NCI-H69 (cell line): ENCODE data around the gene AIMP2.
"Not testable (repeated sequence)": the region's sequence is repeated elsewhere in the genome, so short reads cannot be mapped to it uniquely, and the experiment has no call there.

Source experiments
- DNase-seq: peaks from one replicate; lab custom pipeline; 2025; lab: John Stamatoyannopoulos, UW

Gene AIMP2

DNA sequence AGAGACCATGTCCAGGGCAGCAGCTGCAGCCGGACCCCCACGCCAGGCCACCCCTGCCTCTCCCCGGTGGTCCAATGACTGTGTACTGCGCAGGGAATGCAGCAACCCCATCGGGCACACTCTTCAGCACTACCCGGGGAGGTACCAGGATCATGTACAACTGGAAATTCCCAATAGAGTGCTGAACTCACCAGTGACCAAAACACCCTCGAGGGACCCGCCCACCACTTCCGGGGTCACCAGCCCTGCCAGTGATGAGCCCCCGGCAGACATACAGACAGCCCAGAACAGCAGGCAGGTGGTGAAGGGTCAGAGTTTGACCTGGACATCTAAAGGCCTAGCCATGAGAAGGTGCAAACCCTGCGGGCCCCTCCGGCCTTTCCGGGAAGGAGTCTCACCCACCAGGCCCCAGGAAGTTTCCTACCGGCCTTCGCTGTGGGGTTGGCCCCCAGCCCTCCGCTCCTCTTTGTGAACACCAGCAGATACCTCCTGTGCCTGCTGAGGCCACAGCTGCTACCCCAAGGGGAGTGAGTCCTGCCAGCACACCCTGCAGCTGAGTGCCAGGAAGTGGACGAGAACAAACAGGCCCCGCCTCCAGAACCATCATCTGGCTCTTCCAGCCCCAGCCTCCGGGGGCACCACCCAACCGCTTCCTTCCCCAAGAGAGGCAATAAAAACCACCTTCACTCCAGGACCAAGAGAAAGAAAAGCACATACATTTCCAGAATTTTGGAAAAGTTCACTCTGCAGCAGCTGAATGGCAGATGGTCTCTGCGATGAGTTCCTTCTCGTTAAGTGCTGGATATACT, 17.1 kb downstream of the AIMP2 start:
- peak; percentile 85 for DNase-seq

DNA sequence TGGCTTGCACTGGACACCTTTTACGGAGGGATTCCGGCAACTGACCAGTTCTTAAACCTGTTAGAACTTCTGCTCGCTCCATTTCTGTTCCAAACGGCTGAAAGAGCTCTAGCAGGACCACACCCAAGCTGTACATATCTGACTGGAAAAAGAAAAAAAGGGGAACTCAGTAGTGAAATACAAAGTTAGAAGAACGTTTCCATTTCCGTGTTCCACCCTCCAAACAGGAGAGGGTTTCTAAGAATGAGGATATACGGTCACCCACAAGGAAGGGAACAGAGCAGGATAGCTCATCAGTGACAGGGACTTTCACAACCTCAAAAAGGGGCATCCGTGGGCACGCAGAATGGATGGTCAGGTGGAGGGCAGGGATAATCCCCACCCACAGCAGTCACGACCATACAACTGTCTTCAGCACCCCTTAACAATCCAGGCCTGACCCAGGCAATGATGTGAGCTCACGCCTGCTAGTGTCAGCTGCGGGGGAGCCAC, 17.8 kb downstream of the AIMP2 start:
- DNase-seq = no peak

DNA sequence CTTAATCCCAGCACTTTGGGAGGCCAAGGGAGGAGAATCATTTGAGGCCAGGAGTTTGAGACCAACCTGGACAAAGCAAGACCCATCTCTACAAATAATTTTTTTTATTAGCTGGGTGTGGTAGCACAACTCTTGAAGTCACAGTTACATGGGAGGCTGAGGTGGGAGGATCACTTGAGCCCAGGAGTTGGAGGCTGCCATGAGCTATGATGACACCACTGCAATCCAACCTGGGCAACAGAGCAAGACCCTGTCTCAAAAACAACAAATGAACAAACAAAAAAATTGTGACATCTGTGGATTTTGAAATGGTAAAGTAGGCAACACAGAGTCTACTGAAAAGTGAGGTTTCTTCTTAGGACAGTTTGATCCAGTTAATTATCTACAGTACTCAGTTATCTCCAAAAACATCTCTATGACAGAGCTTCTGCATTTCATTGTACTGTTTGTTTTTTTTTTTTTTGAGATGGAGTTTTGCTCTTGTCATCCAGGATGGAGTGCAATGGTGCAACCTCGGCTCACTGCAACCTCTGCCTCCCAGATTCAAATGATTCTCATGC, 18.8 kb downstream of the AIMP2 start:
- no peak for DNase-seq

DNA sequence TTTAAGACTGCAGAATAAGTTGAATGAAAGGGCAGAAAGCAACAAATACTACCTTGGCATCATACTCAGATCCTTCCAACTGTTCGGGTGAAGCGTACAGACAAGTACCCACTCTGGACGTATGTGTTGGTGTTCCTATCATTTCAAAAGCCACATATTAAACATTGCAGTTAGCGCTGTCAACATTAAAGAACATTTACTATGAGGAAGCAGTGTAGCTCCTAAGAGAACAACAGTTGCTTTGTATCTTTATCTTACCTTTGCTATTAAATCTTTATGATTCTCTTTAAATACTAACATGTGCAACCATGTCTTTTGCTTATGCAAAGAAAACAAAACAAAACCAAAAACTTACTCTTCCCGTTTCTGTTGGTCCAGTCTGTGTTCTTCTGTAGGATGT, 19.5 kb downstream of the AIMP2 start:
- DNase-seq = no peak

DNA sequence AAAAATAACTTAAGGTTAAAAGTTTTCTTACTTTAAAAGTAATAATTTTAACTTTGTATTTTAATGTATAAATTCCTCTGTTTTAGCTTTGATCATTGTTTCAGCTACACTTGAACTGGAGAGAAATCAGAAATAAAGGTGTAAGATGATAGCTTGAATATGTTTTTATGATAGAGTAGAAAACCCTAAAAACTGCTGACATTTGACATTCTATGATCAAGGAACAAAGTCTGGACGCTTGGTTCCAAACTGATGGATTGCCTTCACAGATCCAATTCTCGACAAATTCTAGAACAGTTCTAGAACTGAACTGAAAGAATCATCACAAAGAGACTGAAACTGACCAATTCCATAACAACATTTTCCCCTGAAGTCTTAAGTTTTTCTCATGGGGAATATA, 21.9 kb downstream of the AIMP2 start, which contains the start of gene ANKRD61:
TSS of gene ANKRD61 (plus strand) at position 389 of the 400 bp plus-strand sequence. CDS start at position 389, 0 bp downstream.
- DNase-seq = no peak

DNA sequence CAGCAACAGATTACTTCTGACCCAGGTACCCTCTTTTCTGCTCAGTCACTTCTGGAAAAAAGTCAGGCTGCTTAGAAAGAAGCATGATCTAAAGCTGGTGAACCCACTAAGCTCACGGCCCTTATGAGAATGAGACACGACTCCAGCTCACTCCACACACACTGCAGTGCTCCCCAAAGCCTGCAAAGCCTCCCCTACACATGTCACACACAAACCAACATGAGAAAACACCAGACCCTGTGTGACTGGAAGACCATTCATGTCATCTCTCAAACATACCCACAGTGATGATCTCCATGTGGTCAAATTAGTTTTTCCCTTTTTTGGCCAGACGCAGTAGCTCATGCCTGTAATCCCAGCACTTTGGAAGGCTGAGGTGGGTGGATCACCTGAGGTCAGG, 22.5 kb downstream of the AIMP2 start:
- no peak for DNase-seq

DNA sequence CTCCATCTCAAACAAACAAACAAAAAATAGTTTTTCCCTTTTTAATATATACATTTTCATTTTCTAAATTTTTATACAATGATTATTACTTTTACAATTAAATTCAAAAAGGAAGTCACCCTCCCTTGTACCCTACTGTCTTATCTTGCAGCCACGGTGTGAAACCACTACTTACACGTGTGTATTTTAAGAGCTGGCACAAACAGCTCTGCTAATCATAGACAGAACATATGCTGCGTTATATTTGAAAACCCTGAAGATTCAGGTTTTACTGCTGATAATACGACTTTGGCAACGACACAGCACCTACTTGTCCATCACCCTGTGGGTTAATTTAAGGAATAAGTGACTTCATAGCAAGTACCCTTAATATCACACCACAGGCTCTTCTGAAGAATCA, 23.1 kb downstream of the AIMP2 start:
- no peak for DNase-seq

DNA sequence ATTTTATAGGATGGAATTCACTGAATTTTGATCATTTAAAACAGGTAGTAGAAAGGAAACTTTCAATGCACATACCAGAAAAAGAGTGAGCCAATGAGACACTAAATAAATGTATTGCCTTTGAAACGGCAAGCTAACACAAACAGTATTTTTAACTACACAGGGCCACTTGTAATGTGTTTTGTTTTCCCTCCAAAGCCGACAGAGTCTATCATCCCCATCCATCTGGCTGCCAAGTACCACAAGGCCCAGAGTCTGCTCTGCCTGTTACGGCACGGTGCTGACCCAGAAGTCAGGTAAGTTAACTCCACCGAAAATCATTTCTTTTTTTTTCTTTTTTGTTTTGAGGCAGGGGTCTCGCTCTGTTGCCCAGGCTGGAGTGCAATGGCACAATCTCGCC, 23.6 kb downstream of the AIMP2 start:
- DNase-seq = no peak

DNA sequence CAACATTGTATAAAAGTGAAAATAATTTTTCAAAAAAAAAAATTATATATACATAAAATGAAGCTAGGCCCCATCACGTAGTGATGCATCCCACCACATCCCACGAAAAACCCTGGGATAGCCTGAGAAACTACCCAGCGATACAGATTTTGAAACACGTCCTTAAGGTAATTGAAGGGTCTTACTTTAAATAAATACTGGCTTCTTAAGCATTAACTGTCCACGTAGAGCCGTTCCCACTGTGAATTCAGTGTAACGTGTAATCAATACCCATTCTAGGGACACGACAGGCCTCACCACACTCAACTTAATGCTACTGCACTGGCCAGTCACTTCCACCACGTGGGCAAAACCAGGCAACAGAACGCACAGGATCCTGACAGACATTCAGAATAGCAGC, 26.1 kb downstream of the AIMP2 start:
- DNase-seq = no peak

DNA sequence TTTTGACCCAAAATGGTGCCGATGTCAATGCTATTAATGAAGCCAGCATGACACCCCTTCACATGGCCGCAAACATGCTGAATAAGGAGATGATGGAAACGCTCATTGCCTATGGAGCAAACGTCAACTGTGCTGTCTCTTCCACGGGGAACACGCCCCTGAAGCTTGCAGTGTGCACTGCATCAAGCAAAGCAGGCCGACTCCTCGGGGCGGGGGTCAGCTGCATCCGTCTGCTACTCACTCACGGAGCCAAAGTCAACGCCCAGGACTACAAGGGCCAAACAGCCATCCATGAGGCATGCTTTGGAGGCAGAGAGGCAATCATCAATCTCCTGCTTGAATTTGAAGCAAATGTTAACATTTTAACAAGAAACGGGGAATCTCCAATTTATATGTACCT, 26.6 kb downstream of the AIMP2 start:
- no peak for DNase-seq

DNA sequence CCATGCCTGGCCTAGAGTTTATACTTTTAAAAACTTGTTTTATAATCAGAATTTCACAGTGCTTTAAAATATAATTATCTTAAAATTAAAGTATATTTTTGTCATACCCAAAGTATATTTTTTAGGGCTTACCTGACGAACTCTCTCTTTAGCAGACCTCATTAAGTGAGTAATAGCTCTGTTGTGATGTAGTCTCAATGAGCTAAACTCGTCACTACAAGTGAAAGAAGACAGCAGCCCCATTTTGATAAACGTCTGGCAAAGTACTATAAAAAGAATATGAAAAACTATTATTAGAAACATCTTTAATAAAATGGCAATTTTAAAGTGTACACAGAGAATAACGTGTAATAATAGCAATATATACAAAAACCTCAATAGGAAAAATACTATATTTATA, 40.7 kb downstream of the AIMP2 start:
- no peak for DNase-seq

DNA sequence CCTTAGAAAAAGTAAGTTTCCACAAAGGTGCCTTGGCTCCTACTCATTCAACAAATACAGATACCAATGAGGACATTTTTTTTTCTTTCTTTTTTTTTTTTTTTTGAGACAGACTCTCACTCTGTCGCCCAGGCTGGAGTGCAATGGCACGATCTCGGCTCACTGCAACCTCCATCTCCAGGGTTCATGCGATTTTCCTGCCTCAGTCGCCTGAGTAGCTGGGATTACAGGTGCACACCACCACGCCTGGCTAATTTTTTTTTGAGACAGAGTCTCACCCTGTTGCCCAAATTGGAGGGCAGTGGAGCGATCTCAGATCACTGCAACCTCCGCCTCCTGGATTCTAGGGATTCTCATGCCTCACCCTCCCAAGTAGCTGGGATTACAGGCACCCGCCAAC, 42.1 kb downstream of the AIMP2 start:
- DNase-seq = not testable (repeated sequence)

DNA sequence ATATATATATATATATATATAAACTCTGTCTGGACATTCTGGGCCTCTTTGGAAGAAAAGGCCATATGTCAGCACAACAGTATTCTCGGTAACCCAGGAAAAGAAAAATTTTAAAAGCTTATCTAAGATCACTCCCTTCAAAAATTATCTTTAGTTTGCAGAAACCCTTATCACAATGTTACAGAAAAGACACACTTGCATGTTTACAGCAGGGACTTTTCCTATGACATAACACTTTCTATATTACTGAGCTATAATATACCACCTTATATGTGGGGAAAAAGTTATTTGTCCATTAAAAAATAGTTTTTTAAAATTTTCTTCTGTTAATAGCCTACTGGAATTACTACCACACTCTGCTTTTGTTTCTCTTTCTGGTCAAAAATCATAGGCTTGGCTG, 47.5 kb downstream of the AIMP2 start:
- no peak for DNase-seq

DNA sequence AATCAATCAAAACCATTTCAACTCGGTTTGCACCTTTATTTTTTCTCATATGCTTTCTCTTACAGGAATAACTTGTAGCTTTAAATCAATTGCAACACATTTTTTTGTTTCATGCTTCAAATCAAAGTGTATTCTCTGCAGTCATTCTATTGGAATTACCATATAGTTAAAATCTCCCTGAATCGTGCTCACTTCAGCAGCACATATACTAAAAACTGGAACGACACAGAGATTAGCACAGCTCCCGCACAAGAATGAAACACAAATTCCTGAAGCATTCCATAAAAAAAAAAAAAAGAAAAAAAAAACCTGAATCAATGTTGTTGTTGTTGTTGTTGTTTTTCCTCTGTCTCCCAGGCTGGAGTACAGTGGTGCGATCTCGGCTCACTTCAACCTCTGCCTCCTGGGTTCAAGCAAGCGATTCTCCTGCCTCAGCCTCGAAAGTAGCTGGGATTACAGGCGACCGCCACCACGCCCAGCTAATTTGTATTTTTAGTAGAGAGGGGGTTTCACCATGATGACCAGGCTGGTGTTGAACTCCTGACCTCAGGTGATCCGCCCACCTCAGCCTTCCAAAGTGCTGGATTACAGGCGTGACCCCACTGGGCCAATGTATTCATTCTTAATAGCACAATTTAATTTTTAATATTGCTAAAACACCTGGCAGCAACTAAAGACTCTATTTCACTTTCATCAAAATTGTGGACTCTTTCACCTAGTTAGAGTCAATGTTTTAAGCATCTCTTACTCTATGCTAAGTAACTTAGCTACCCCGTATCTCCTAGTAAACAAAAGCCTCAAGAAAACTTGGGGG, 48.5 kb downstream of the AIMP2 start:
- no peak for DNase-seq

DNA sequence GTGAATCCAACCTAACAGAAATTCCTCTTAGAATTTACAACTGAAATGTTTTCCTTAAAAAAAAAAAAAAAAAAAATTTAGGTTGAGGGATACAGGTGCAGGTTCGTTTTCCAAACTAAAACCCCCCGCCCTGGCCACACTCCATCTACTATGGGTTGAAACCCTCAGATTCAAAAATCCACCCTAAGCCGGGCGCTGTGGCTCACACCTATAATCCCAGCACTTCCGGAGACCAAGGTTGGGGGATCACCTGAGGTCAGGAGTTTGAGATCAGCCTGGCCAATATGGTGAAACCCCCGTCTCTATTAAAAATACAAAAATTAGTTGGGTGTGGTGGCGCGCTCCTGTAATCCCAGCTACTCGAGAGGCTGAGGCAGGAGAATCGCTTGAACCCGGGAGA, 50.9 kb downstream of the AIMP2 start:
- DNase-seq = not testable (repeated sequence)

DNA sequence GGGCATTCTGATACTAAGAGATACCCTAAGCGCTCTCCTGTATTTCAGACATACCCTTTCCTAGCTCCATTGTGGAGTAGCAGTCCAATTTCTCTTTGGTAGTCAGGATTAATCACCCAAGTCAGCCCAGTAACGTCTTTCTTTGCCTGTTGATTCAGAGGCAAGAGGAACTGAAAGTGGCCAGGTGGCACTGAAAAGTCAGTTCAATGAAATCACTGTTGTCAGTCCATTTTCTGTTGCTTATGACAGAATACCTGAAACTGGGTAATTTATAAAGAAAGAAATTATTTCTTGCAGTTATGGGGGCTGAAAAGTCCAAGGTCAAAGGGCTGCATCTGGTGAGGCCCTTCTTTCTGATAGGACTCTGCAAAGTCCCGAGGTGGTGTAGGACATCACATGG, 62.3 kb downstream of the AIMP2 start:
- no peak for DNase-seq
